ENCODE measurements around the gene USP17L10. TPM values are rescaled to one million over a fixed set of nuclear protein-coding genes. Genes with fewer than 3 reads are reported as not detected.
"Not testable (repeated sequence)": the region's sequence is repeated elsewhere in the genome, so short reads cannot be mapped to it uniquely, and the experiment has no call there.

Gene USP17L10, protein sequence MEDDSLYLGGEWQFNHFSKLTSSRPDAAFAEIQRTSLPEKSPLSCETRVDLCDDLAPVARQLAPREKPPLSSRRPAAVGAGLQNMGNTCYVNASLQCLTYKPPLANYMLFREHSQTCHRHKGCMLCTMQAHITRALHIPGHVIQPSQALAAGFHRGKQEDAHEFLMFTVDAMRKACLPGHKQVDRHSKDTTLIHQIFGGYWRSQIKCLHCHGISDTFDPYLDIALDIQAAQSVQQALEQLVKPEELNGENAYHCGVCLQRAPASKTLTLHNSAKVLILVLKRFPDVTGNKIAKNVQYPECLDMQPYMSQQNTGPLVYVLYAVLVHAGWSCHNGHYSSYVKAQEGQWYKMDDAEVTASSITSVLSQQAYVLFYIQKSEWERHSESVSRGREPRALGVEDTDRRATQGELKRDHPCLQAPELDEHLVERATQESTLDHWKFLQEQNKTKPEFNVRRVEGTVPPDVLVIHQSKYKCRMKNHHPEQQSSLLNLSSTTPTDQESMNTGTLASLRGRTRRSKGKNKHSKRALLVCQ
- total RNA-seq (2013), result not detected
- polyA plus RNA-seq (not detected), polyA minus RNA-seq (not detected in 2 replicates), total RNA-seq (0 reads per million in 11 experiments)

DNA sequence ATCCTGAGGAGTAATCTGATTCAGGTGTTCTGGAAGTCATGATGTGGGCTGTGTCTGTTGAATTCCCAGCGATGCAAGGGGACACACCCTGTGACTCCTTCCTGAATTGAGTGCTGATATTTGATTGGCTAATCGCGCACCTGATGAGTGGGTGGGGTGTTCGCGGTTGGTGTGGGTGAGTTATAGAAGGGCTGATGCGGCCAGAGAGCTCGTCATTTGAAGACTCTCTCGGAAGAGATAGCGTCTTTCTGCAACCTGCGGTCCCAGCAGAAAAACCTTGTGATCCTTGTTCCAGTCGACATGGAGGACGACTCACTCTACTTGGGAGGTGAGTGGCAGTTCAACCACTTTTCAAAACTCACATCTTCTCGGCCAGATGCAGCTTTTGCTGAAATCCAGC lies at the start of gene USP17L10:
USP17L10 (plus strand) TSS at position 301 of the 400 bp plus-strand sequence; CDS start at position 301, 0 bp downstream.
- H3K27me3 ChIP-seq (ENCODE audit: control insufficient read depth in 2 of 2, insufficient read depth in 2 of 2, low read length in 2 of 2); H3K4me3 Mint-ChIP-seq; H2AFZ ChIP-seq (ENCODE audit: insufficient read depth, low read depth, low read length, poor library complexity, severe bottlenecking); DNase-seq; H3K9ac ChIP-seq (ENCODE audit: insufficient read depth, low read length, poor library complexity, severe bottlenecking); H3K27ac ChIP-seq (ENCODE audit: low read depth in 1 of 2, low read length in 2 of 2); intact Hi-C loops (cut with micrococcal nuclease); H3K36me3 ChIP-seq (replicated peaks in 1 of 2; ENCODE audit: control insufficient read depth in 1 of 2, insufficient read depth in 2 of 2, low read length in 2 of 2); H3K79me2 ChIP-seq (ENCODE audit: insufficient read depth, low read length); H3K4me2 ChIP-seq (replicated peaks; ENCODE audit: extremely low read depth, low read length, poor library complexity, severe bottlenecking); H4K20me1 ChIP-seq (ENCODE audit: insufficient read depth, low read length); H3K9me3 ChIP-seq (replicated peaks in 1 of 2; ENCODE audit: control insufficient read depth in 1 of 2, insufficient read depth in 1 of 2, low read length in 2 of 2); H3K36me3 Mint-ChIP-seq; H3K4me1 Mint-ChIP-seq; H3K9me3 Mint-ChIP-seq; H3K4me1 ChIP-seq (ENCODE audit: control insufficient read depth in 1 of 2, insufficient read depth in 2 of 2, low read length in 2 of 2); H3K27me3 Mint-ChIP-seq (ENCODE audit: low read depth in 3 of 3); H3K27ac Mint-ChIP-seq; H3K4me3 ChIP-seq (replicated peaks in 1 of 3; ENCODE audit: low read depth in 2 of 3, low read length in 3 of 3): not testable (repeated sequence)
- WGBS (ENCODE audit: insufficient coverage), result 91% methylated on average over 4 of the region's 13 CpGs

DNA sequence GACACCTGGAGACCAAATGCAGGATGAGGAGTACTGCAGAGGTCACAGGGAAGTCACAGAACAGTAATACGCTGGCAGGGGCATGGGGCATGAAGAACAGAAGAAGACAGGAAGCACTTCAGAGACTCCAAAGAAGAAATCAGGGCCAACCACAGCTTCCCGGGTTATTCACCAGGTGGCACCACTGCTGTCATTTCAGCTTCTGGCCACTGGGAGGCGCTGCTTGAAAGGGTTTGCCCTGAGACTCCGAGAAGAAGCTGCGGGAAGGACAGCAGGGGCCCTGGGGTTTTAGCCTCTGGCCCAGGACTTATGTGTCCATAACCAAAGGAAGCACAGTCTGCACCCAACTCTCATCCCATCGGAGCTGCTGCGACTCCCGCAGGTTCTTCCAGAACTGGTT lies 44.5 kb upstream of the USP17L10 start:
- H3K4me3 ChIP-seq (replicated peaks in 1 of 3; ENCODE audit: low read depth in 2 of 3, low read length in 3 of 3); H3K79me2 ChIP-seq (ENCODE audit: insufficient read depth, low read length); H3K27me3 Mint-ChIP-seq (ENCODE audit: low read depth in 3 of 3); H3K4me1 ChIP-seq (ENCODE audit: control insufficient read depth in 1 of 2, insufficient read depth in 2 of 2, low read length in 2 of 2); H3K27me3 ChIP-seq (ENCODE audit: control insufficient read depth in 2 of 2, insufficient read depth in 2 of 2, low read length in 2 of 2); DNase-seq; H3K9me3 Mint-ChIP-seq; H3K36me3 ChIP-seq (replicated peaks in 1 of 2; ENCODE audit: control insufficient read depth in 1 of 2, insufficient read depth in 2 of 2, low read length in 2 of 2); H3K9ac ChIP-seq (ENCODE audit: insufficient read depth, low read length, poor library complexity, severe bottlenecking); H3K36me3 Mint-ChIP-seq; H3K27ac Mint-ChIP-seq; H3K4me3 Mint-ChIP-seq; H3K9me3 ChIP-seq (replicated peaks in 1 of 2; ENCODE audit: control insufficient read depth in 1 of 2, insufficient read depth in 1 of 2, low read length in 2 of 2); H3K4me1 Mint-ChIP-seq; H3K4me2 ChIP-seq (replicated peaks; ENCODE audit: extremely low read depth, low read length, poor library complexity, severe bottlenecking); H4K20me1 ChIP-seq (ENCODE audit: insufficient read depth, low read length); intact Hi-C loops (cut with micrococcal nuclease); H2AFZ ChIP-seq (ENCODE audit: insufficient read depth, low read depth, low read length, poor library complexity, severe bottlenecking); H3K27ac ChIP-seq (ENCODE audit: low read depth in 1 of 2, low read length in 2 of 2): not testable (repeated sequence)
- WGBS (ENCODE audit: insufficient coverage), result no CpG with 5 or more reads among the region's 8 CpGs

DNA sequence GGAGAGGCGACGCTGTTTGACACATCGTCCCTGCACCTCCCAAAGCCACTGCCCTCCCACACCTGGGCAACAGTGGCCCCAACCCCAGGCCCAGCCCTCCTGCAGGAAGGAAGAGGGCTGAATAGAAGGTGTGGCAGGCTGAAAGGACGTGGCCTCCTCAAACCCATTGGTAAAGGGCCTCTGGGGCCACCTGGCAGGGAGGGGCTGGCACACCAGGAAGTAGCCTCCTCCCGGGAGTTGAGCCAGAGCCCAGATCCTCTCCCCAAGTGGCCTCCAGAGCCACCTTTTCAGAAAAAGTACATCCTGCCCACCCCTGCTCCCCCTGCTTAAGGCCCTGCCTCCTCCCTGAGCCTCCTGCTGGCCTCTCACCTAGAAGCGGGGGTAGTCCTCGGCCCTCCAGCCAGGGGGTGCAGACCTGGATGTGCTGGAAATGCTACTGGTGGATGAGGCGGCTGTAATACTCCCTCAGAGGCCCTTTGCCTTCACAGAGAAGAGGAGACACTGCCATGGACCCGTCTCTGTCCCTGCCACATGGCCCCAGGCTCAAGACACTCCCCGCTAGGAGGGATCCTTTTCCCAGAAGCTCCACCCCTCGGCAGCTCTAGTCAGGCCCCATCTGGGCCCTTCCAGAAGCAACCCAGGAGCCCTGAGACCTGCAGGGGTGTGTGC lies 40.5 kb upstream of the USP17L10 start, which contains the start of gene FAM90A26:
FAM90A26 (plus strand) TSS at position 619 of the 669 bp plus-strand sequence. CDS start 2,764 bp downstream, outside the sequence.
- H3K27ac ChIP-seq (ENCODE audit: low read depth in 1 of 2, low read length in 2 of 2); H3K4me3 ChIP-seq (replicated peaks in 1 of 3; ENCODE audit: low read depth in 2 of 3, low read length in 3 of 3); H3K4me2 ChIP-seq (replicated peaks; ENCODE audit: extremely low read depth, low read length, poor library complexity, severe bottlenecking); H2AFZ ChIP-seq (ENCODE audit: insufficient read depth, low read depth, low read length, poor library complexity, severe bottlenecking); H3K27me3 Mint-ChIP-seq (ENCODE audit: low read depth in 3 of 3); H3K79me2 ChIP-seq (ENCODE audit: insufficient read depth, low read length); H3K36me3 ChIP-seq (replicated peaks in 1 of 2; ENCODE audit: control insufficient read depth in 1 of 2, insufficient read depth in 2 of 2, low read length in 2 of 2); intact Hi-C loops (cut with micrococcal nuclease); H3K4me1 ChIP-seq (ENCODE audit: control insufficient read depth in 1 of 2, insufficient read depth in 2 of 2, low read length in 2 of 2); H3K9ac ChIP-seq (ENCODE audit: insufficient read depth, low read length, poor library complexity, severe bottlenecking); H3K27ac Mint-ChIP-seq; DNase-seq; H3K4me3 Mint-ChIP-seq; H3K36me3 Mint-ChIP-seq; H3K27me3 ChIP-seq (ENCODE audit: control insufficient read depth in 2 of 2, insufficient read depth in 2 of 2, low read length in 2 of 2); H3K9me3 Mint-ChIP-seq; H4K20me1 ChIP-seq (ENCODE audit: insufficient read depth, low read length); H3K4me1 Mint-ChIP-seq; H3K9me3 ChIP-seq (replicated peaks in 1 of 2; ENCODE audit: control insufficient read depth in 1 of 2, insufficient read depth in 1 of 2, low read length in 2 of 2): not testable (repeated sequence)
- 60% methylated on average over 1 of the region's 11 CpGs for WGBS (ENCODE audit: insufficient coverage)

DNA sequence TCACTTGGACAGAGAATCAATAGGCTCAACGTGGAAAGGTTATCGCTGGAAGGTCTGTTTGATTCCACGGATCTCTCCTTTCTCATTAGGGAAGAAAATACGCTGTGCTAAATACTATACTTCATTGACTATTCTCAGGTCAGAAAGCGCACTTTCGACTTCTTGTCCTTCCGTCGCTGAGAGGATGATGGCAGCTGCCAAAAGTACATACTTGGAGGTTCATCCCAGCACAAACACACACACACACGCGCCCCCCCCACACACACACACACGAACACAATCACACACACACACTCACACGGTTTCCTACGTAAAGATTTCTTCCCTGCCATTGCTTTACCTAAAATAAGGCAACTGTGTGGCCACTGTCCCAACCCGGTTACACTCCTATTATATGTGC lies 4.2 kb downstream of the USP17L10 start:
- H3K4me3 Mint-ChIP-seq; H3K27me3 Mint-ChIP-seq (ENCODE audit: low read depth in 3 of 3); H3K4me1 Mint-ChIP-seq; H3K4me1 ChIP-seq (ENCODE audit: control insufficient read depth in 1 of 2, insufficient read depth in 2 of 2, low read length in 2 of 2); H3K36me3 Mint-ChIP-seq; H3K9me3 ChIP-seq (replicated peaks in 1 of 2; ENCODE audit: control insufficient read depth in 1 of 2, insufficient read depth in 1 of 2, low read length in 2 of 2); H3K27ac ChIP-seq (ENCODE audit: low read depth in 1 of 2, low read length in 2 of 2); H3K9me3 Mint-ChIP-seq; H2AFZ ChIP-seq (ENCODE audit: insufficient read depth, low read depth, low read length, poor library complexity, severe bottlenecking); H4K20me1 ChIP-seq (ENCODE audit: insufficient read depth, low read length); H3K27ac Mint-ChIP-seq; DNase-seq; H3K27me3 ChIP-seq (ENCODE audit: control insufficient read depth in 2 of 2, insufficient read depth in 2 of 2, low read length in 2 of 2); H3K36me3 ChIP-seq (replicated peaks in 1 of 2; ENCODE audit: control insufficient read depth in 1 of 2, insufficient read depth in 2 of 2, low read length in 2 of 2); H3K4me2 ChIP-seq (replicated peaks; ENCODE audit: extremely low read depth, low read length, poor library complexity, severe bottlenecking); intact Hi-C loops (cut with micrococcal nuclease); H3K79me2 ChIP-seq (ENCODE audit: insufficient read depth, low read length); H3K9ac ChIP-seq (ENCODE audit: insufficient read depth, low read length, poor library complexity, severe bottlenecking); H3K4me3 ChIP-seq (replicated peaks in 1 of 3; ENCODE audit: low read depth in 2 of 3, low read length in 3 of 3): not testable (repeated sequence)
- 93% methylated on average over 5 of the region's 14 CpGs for WGBS (ENCODE audit: insufficient coverage)
